ENCODE results near the gene TSPAN13. TPM values are rescaled to one million over a fixed set of nuclear protein-coding genes. Genes with fewer than 3 reads are reported as not detected.

The TSPAN13 gene
- total RNA-seq, 1 experiment from 2014 or later: 32.7 TPM

GRCh38 chr7:16739863-16740622, 13.5 kb upstream of the TSPAN13 start:
- H3K27me3 Mint-ChIP-seq (ENCODE audit: low read depth): no peaks in the 10 kb centered on the region
- no peak overlapping the region for H3K4me3 Mint-ChIP-seq
- H3K9me3 Mint-ChIP-seq: no peaks in the 10 kb centered on the region
- peaks cover 35% of the 10 kb centered on the region for H3K4me1 Mint-ChIP-seq
- ATAC-seq (no peak), DNase-seq (ENCODE audit: low spot score) (no peak)
- ChIA-PET CTCF (no interaction called here), POLR2A (no interaction called here)
- H3K36me3 Mint-ChIP-seq: no peaks in the 10 kb centered on the region
- no peak overlapping the region for H3K27ac Mint-ChIP-seq
- TF ChIP-seq ZNF425 (CRISPR knock-in tag; conservative IDR thresholded peaks at IDR 0.05): no peak
- no peak for TF ChIP-seq TEAD4 (CRISPR knock-in tag; IDR thresholded peaks at IDR 0.05)
- TF ChIP-seq SP1 (CRISPR knock-in tag; conservative IDR thresholded peaks at IDR 0.05): no peak
- TF ChIP-seq USF2 (CRISPR knock-in tag; IDR thresholded peaks at IDR 0.05): no peak
- TF ChIP-seq FOXP4 (CRISPR knock-in tag; IDR thresholded peaks at IDR 0.05): no peak
- TF ChIP-seq GRHL2 (CRISPR knock-in tag; IDR thresholded peaks at IDR 0.05; ENCODE audit: insufficient replicate concordance, severe bottlenecking): no peak
- no peak for TF ChIP-seq ZNF121 (CRISPR knock-in tag; IDR thresholded peaks at IDR 0.05)
- no peak for TF ChIP-seq ZNF138 (CRISPR knock-in tag; conservative IDR thresholded peaks at IDR 0.05)
- no peak for TF ChIP-seq ESRRA (CRISPR knock-in tag; IDR thresholded peaks at IDR 0.05; ENCODE audit: borderline replicate concordance)
- TF ChIP-seq ERG (CRISPR knock-in tag; IDR thresholded peaks at IDR 0.05): no peak
- no peak for TF ChIP-seq JUN (CRISPR knock-in tag; IDR thresholded peaks at IDR 0.05)
- TF ChIP-seq HMGA2 (CRISPR knock-in tag; IDR thresholded peaks at IDR 0.05): no peak
- no peak for TF ChIP-seq PREB (CRISPR knock-in tag; IDR thresholded peaks at IDR 0.05; ENCODE audit: borderline replicate concordance)
- no peak for TF ChIP-seq FOXJ3 (CRISPR knock-in tag; IDR thresholded peaks at IDR 0.05; ENCODE audit: borderline replicate concordance)
- no peak for TF ChIP-seq STAT6 (CRISPR knock-in tag; conservative IDR thresholded peaks at IDR 0.05; ENCODE audit: low read depth)
- TF ChIP-seq MAX (CRISPR knock-in tag; IDR thresholded peaks at IDR 0.05): no peak

Data from WTC11 (cell line).